Fibroblast of lung (primary cell): ENCODE data around the gene TCF4.

Experiments used
- EZH2 ChIP-seq: IDR thresholded peaks from 2 replicates; pipeline ENCODE4 v1.5.1; 2012; ENCODE audit warnings: low read length, control low read depth, mild to moderate bottlenecking; ENCODE audit errors: missing control alignments
- TF ChIP-seq, protein P1 (sequence below), 2 donors: IDR thresholded peaks in 1 of 2; conservative IDR thresholded peaks in 1 of 2; 1 replicate in 1 of 2; 2 replicates in 1 of 2; pipeline ENCODE4 v1.5.1; 2011 to 2012; ENCODE audit warnings: low read length in 2 of 2, control low read depth in 1 of 2, inconsistent platforms in 1 of 2, low read depth in 1 of 2, mild to moderate bottlenecking in 1 of 2

DNA sequence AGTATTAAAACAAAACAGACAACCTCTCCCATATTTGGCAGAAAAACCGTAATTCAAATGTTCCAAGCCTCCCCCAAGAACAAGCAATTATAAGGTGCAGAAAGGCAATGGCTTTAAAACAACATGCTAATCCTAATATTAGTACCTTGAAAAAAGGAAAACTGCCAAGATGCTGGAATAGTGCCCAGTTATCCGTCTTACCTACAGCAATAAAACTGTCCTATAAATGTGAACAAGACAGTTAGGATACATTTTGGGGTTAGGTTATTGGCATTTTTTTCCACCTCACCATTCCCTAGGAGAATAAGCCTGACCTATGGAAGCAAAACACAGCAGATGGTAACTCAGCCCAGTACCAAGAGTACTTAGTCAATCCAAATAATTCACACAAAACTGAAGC is 83.2 kb downstream of the TCF4 start:
- TF ChIP-seq, protein P1, sequence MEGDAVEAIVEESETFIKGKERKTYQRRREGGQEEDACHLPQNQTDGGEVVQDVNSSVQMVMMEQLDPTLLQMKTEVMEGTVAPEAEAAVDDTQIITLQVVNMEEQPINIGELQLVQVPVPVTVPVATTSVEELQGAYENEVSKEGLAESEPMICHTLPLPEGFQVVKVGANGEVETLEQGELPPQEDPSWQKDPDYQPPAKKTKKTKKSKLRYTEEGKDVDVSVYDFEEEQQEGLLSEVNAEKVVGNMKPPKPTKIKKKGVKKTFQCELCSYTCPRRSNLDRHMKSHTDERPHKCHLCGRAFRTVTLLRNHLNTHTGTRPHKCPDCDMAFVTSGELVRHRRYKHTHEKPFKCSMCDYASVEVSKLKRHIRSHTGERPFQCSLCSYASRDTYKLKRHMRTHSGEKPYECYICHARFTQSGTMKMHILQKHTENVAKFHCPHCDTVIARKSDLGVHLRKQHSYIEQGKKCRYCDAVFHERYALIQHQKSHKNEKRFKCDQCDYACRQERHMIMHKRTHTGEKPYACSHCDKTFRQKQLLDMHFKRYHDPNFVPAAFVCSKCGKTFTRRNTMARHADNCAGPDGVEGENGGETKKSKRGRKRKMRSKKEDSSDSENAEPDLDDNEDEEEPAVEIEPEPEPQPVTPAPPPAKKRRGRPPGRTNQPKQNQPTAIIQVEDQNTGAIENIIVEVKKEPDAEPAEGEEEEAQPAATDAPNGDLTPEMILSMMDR (conservative IDR thresholded peaks at IDR 0.05 in 1 of 2, IDR thresholded peaks at IDR 0.05 in 1 of 2; ENCODE audit: low read depth in 1 of 2, low read length in 2 of 2) = no peak
- no peak for TF ChIP-seq EZH2
